Hepatocyte (in vitro differentiated cells): ENCODE data around the gene EPB41L4B.

Experiments
- CTCF ChIP-seq: fragments of 200-600 bp; sonication (generic); IDR thresholded peaks from 2 replicates; pipeline ENCODE4 v1.5.1; 2016; ENCODE audit warnings: antibody characterized with exemption, mild to moderate bottlenecking; ENCODE audit not compliant: poor library complexity
- EZH2 ChIP-seq: fragments of 200-600 bp; sonication (generic); IDR thresholded peaks from 2 replicates; pipeline ENCODE4 v1.6.1; 2016; ENCODE audit warnings: antibody characterized with exemption, mild to moderate bottlenecking, borderline replicate concordance

- no peak for TF ChIP-seq CTCF
- no peak for TF ChIP-seq EZH2
These were observed 34.9 kb upstream of the EPB41L4B start for GRCh38 chr9:109355564-109356297.
